Effector memory CD4-positive, alpha-beta T cell (primary cell): ENCODE measurements around the gene TNN.
"Not testable (repeated sequence)": the region's sequence is repeated elsewhere in the genome, so short reads cannot be mapped to it uniquely, and the experiment has no call there.

Source experiments
- DNase-seq, 3 donors: peaks; one replicate each; pipeline ENCODE4 v3.0.0-alpha.2; 2020
- H3K27ac ChIP-seq: 2 replicates; pipeline ENCODE4 v1.7.0; 2013; ENCODE audit warnings: mild to moderate bottlenecking, low read length, moderate library complexity; ENCODE audit not compliant: insufficient read depth, poor library complexity, severe bottlenecking
- H3K27me3 ChIP-seq: replicated peaks from 2 replicates; pipeline ENCODE4 v1.7.0; 2013; ENCODE audit warnings: mild to moderate bottlenecking, low read length; ENCODE audit not compliant: insufficient read depth, control insufficient read depth, poor library complexity, severe bottlenecking
- H3K36me3 ChIP-seq: 2 replicates; pipeline ENCODE4 v1.7.0; 2013; ENCODE audit warnings: mild to moderate bottlenecking, low read length, moderate library complexity; ENCODE audit not compliant: control insufficient read depth, insufficient read depth
- H3K4me1 ChIP-seq: 2 replicates; pipeline ENCODE4 v1.7.0; 2013; ENCODE audit warnings: low read length, mild to moderate bottlenecking; ENCODE audit not compliant: control insufficient read depth, insufficient read depth, poor library complexity, severe bottlenecking
- H3K4me3 ChIP-seq: 2 replicates; pipeline ENCODE4 v1.7.0; 2013; ENCODE audit warnings: low read length, low read depth, mild to moderate bottlenecking; ENCODE audit not compliant: insufficient read depth, poor library complexity, severe bottlenecking
- H3K9me3 ChIP-seq: 2 replicates; pipeline ENCODE4 v1.7.0; 2013; ENCODE audit warnings: mild to moderate bottlenecking, low read length, moderate library complexity; ENCODE audit not compliant: control insufficient read depth

Gene TNN

DNA sequence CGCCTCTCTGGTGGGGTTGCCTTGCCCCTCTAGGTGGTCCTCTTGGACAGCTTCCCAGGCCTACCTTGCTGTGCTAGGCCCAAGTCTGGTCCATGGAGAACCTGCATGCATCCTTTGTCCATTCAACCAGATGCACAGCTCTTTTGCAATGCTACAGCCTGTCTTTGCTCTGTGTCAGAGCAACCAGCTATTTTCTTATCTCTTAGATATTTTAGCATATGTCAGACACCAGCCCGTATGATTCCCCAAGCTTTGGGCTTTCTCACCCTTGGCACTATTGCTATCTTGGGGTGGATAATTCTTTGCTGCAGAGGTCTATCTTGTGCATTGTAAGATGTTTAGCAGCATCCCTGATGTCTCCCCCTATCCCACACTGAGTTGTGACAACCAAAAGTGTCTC lies 32.3 kb downstream of the TNN start:
- Histone ChIP-seq H3K27ac (no peak overlapping the region), H3K4me3 (no peak overlapping the region), H3K4me1 (no peaks in the 10 kb centered on the region), H3K9me3 (no peaks in the 10 kb centered on the region), H3K36me3 (no peaks in the 10 kb centered on the region), H3K27me3 (no peaks in the 10 kb centered on the region)
- DNase-seq, result no peak

DNA sequence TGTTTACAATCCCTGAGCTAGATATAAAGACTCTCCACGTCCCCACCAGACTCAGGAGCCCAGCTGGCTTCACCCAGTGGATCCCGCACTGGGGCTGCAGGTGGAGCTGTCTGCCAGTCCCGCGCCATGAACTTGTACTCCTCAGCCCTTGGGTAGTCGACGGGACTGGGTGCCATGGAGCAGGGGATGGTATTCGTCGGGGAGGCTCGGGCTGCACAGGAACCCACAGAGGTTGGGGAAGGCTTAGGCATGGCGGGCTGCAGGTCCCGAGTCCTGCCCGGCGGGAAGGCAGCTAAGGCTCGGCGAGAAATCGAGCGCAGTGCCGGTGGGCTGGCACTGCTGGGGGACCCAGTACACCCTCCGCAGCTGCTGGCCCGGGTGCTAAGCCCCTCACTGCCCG lies 34.5 kb downstream of the TNN start:
- H3K9me3 ChIP-seq, DNase-seq, H3K4me3 ChIP-seq, H3K36me3 ChIP-seq, H3K27ac ChIP-seq, H3K4me1 ChIP-seq, H3K27me3 ChIP-seq: not testable (repeated sequence)

DNA sequence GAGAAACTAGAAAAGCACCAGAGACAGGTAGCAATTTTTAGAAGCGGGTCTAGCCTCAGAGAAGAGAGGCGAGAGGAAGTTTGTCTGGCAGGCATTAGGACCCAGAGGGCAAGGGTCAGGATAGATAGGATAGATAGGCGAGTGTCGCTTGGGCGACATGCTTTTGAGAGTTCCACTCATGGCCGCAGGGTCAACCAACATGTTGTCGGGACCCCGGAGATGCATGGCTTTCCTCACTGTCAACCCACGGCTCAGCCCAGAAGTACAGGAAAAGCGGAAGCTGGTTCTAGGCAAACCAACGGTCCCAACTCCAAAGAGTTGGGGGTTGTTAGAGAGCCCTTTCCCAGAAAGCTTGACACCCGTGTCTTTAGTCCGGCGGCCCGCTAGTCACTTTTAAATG lies 38.9 kb downstream of the TNN start:
- H3K4me1 ChIP-seq, H3K27me3 ChIP-seq, DNase-seq, H3K9me3 ChIP-seq, H3K27ac ChIP-seq, H3K36me3 ChIP-seq, H3K4me3 ChIP-seq: not testable (repeated sequence)

DNA sequence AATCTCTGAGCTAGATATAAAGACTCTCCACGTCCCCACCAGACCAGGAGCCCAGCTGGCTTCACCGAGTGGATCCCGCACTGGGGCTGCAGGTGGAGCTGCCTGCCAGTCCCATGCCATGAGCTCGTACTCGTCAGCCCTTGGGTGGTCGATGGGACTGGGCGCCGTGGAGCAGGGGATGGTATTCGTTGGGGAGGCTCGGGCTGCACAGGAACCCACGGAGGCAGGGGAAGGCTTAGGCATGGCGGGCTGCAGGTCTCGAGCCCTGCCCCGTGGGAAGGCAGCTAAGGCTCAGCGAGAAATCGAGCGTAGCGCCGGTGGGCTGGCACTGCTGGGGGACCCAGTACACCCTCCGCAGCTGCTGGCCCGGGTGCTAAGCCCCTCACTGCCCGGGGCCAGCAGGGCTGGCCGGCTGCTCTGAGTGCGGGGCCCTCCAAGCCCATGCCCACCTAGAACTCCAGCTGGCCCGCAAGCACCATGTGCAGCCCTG lies 40.7 kb downstream of the TNN start:
- not testable (repeated sequence) for H3K36me3 ChIP-seq, H3K4me3 ChIP-seq, H3K27ac ChIP-seq, H3K4me1 ChIP-seq, H3K27me3 ChIP-seq, DNase-seq, H3K9me3 ChIP-seq

DNA sequence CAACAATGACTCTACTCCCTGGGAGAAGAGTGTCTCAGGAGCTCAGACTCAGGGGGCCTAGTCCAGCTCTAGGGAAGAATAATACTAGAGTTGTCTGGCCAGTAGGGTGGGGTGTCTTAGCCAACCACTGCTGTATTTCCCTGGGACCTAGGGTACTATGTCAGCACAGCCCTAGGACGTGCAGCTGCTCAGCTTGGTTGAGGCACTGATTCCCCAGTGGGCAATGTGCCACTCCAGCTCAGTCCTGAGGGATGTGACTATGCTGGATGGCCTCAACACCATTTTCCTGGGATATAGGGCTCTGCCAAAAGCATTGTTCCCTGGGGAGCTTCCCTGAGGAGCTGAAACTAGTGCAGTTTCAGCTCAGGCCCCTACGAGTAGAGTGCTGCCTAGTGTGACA lies 47.4 kb downstream of the TNN start:
- H3K36me3 ChIP-seq, result no peaks in the 10 kb centered on the region
- DNase-seq, result no peak
- no peak overlapping the region for H3K4me3 ChIP-seq
- no peaks in the 10 kb centered on the region for H3K27me3 ChIP-seq
- peaks cover 4% of the 10 kb centered on the region for H3K9me3 ChIP-seq
- no peaks in the 10 kb centered on the region for H3K4me1 ChIP-seq
- H3K27ac ChIP-seq, result no peak overlapping the region

DNA sequence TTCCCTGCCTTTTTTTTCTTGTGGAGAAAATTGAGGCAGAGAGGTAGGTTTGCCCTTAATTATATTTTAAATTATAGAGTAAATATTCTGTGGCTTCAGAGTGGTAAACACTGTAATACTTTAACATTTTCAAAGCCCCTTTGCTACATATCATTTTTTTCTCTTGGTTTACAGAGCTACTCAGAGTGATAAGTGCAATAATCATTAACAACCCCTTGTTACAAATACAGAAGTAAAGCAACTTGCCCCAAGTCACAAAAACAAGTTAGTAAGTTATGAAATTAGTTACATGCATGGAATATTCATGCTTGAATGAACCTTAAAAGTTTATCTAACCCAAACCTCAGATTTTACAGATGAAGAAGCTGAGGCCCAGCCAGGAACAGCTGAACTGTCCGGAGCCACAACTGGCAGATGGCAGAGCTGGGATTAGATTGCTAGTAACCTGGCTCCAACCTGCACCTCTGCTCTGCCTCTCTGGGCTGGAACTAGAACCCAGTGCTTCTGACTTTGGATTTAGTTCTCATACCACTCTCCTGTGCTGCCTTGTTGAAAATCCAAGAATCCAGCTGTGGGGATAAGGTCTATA lies 48.7 kb downstream of the TNN start:
- Histone ChIP-seq H3K27me3 (no peaks in the 10 kb centered on the region), H3K4me1 (no peaks in the 10 kb centered on the region), H3K4me3 (no peak overlapping the region), H3K9me3 (peaks cover 4% of the 10 kb centered on the region), H3K27ac (no peak overlapping the region), H3K36me3 (no peaks in the 10 kb centered on the region)
- DNase-seq, result no peak

DNA sequence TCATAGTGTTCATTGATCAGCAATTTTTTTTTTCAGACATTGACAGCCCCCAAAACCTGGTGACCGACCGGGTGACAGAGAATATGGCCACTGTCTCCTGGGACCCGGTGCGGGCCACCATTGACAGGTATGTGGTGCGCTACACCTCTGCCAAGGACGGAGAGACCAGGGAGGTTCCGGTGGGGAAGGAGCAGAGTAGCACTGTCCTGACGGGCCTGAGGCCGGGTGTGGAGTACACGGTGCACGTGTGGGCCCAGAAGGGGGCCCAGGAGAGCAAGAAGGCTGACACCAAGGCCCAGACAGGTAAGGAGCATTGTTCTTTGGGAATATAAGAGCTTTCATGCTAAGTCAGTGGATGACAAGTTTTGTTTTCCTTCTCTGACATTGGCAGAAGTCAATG lies 49.3 kb downstream of the TNN start:
- H3K4me1 ChIP-seq, result no peaks in the 10 kb centered on the region
- H3K4me3 ChIP-seq, result no peak overlapping the region
- no peaks in the 10 kb centered on the region for H3K27me3 ChIP-seq
- H3K36me3 ChIP-seq, result no peaks in the 10 kb centered on the region
- H3K27ac ChIP-seq, result no peak overlapping the region
- DNase-seq, result no peak
- peaks cover 4% of the 10 kb centered on the region for H3K9me3 ChIP-seq

DNA sequence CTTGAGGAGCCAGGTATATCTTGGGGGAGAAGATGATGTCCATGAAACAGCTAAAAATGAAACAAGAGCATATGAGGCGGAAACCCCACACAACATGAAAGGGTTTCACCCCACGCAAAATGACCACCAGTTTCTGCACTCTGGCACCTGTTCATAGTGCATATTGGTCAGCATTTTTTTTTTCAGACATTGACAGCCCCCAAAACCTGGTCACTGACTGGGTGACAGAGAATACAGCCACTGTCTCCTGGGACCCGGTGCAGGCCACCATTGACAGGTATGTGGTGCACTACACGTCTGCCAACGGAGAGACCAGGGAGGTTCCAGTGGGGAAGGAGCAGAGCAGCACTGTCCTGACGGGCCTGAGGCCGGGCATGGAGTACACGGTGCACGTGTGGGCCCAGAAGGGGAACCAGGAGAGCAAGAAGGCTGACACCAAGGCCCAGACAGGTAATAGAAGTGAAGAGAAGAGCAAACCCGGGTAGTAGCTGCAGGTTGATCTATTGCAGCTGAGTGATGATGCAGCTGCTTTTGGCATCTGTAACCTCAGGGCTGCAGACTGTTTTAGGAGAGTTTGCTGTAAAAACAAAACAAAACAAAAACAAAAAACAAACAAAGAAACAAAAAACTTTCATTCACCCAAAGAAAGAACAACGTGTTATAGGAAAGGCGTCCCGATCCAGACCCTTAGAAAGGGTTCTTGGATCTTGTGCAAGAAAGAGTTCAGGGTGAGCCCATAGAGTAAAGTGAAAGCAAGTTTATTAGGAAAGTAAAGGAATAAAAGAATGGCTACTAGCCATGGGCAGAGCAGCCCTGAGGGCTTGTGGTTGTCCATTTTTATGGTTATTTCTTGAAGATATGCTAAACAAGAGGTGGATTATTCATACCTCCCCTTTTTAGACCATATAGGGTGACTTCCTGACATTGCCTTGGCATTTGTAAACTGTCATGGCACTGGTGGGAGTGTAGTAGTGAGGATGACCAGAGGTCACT lies 51.0 kb downstream of the TNN start:
- Histone ChIP-seq H3K9me3 (no peaks in the 10 kb centered on the region), H3K36me3 (no peaks in the 10 kb centered on the region), H3K4me1 (no peaks in the 10 kb centered on the region), H3K27ac (no peak overlapping the region), H3K27me3 (no peaks in the 10 kb centered on the region), H3K4me3 (no peak overlapping the region)
- DNase-seq, result no peak

DNA sequence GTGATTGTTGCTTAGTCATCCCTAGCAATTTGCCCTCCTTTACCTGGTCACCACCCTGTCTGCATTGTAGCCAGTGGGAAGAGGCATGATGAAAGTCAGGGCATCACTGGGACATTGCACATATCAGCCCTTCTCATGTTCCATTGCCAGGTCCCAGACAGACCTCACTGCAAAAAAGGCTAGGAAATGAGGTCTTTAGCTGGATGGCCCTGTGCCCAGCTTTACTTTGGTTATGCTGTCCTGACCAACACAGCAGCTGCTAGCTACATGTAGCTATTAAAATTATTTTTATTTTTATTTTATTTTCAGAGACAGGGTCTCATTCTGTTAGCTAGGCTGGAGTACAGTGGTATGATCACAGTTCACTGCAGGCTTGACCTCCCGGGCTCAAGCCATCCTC lies 52.9 kb downstream of the TNN start:
- Histone ChIP-seq H3K36me3 (no peaks in the 10 kb centered on the region), H3K4me3 (no peak overlapping the region), H3K27me3 (no peaks in the 10 kb centered on the region), H3K9me3 (no peaks in the 10 kb centered on the region), H3K27ac (no peak overlapping the region), H3K4me1 (no peaks in the 10 kb centered on the region)
- DNase-seq, result no peak

DNA sequence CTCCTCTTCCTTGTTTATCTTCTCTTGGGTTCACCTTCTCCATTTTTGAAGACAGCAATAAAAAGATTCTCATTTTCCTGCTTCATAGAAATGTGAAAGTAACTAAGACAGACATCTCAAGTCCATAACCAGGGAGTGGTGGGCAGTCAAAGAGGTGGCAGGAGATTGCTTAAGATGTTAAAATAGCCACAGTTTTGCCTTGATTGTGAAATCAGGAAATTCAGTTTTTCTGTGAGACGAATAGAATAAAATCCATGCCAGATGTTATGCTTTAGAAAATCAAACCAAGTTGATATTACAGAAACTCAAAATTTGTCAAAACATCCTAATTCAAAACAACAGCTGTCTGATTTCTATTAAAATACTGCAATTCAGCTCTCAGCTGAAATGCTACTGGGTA lies 57.2 kb downstream of the TNN start:
- DNase-seq, result no peak
- no peak overlapping the region for H3K27ac ChIP-seq
- H3K27me3 ChIP-seq, result no peaks in the 10 kb centered on the region
- H3K4me1 ChIP-seq, result no peaks in the 10 kb centered on the region
- no peaks in the 10 kb centered on the region for H3K36me3 ChIP-seq
- no peak overlapping the region for H3K4me3 ChIP-seq
- no peaks in the 10 kb centered on the region for H3K9me3 ChIP-seq
